Measurements from ENCODE around the gene TMSB15A.

TMSB15A gene

GRCh38 chrX:102515975-102516941 lies at the start of gene TMSB15A:
Gene TMSB15A, minus strand, starts transcription at chrX:102516739.
- H4K20me1 ChIP-seq (ENCODE audit: control insufficient read depth, insufficient read depth, low read depth, low read length) = no peaks in the 10 kb centered on the region
- no peak within 1 kb of the TSS for H3K27ac ChIP-seq (ENCODE audit: low read depth, low read length)
- no peaks in the 10 kb centered on the region for H3K9me2 ChIP-seq (replicated peaks; ENCODE audit: control insufficient read depth, low read length)
- H3K79me2 ChIP-seq (ENCODE audit: control insufficient read depth, low read length) = no peaks in the 10 kb centered on the region
- H3K36me3 ChIP-seq (ENCODE audit: control insufficient read depth, low read length) = no peaks in the 10 kb centered on the region
- no peak within 1 kb of the TSS for H3K4me2 ChIP-seq (ENCODE audit: low read length)
- TF ChIP-seq EZH2phosphoT487 (IDR thresholded peaks at IDR 0.05; ENCODE audit: borderline replicate concordance, low read length) = no peak
- no peaks in the 10 kb centered on the region for H3K27me3 ChIP-seq (ENCODE audit: control insufficient read depth, low read length)
- H3K4me3 ChIP-seq (ENCODE audit: low read length) = no peak within 1 kb of the TSS
- H3F3A ChIP-seq (ENCODE audit: control insufficient read depth, insufficient read depth) = no peaks in the 10 kb centered on the region
- no peaks in the 10 kb centered on the region for H3K4me1 ChIP-seq (ENCODE audit: control insufficient read depth, low read length)
- H3K9me3 ChIP-seq (ENCODE audit: control insufficient read depth, insufficient read depth, low read length) = no peaks in the 10 kb centered on the region

- Histone ChIP-seq H3K9me2 (replicated peaks; ENCODE audit: control insufficient read depth, low read length) (no peaks in the 10 kb centered on the region), H3K79me2 (ENCODE audit: control insufficient read depth, low read length) (no peaks in the 10 kb centered on the region), H4K20me1 (ENCODE audit: control insufficient read depth, insufficient read depth, low read depth, low read length) (no peaks in the 10 kb centered on the region), H3F3A (ENCODE audit: control insufficient read depth, insufficient read depth) (no peaks in the 10 kb centered on the region), H3K27me3 (ENCODE audit: control insufficient read depth, low read length) (no peaks in the 10 kb centered on the region), H3K9me3 (ENCODE audit: control insufficient read depth, insufficient read depth, low read length) (no peaks in the 10 kb centered on the region), H3K27ac (ENCODE audit: low read depth, low read length) (no peak overlapping the region), H3K4me3 (ENCODE audit: low read length) (no peak overlapping the region), H3K36me3 (ENCODE audit: control insufficient read depth, low read length) (no peaks in the 10 kb centered on the region), H3K4me1 (ENCODE audit: control insufficient read depth, low read length) (no peaks in the 10 kb centered on the region), H3K4me2 (ENCODE audit: low read length) (no peak overlapping the region)
- TF ChIP-seq CTCF (IDR thresholded peaks at IDR 0.05; ENCODE audit: low read depth, low read length, poor library complexity, severe bottlenecking) = no peak
- TF ChIP-seq EZH2phosphoT487 (IDR thresholded peaks at IDR 0.05; ENCODE audit: borderline replicate concordance, low read length) = no peak
These were observed 44.0 kb upstream of the TMSB15A start for GRCh38 chrX:102560423-102561068.

- Histone ChIP-seq H3K9me3 (ENCODE audit: control insufficient read depth, insufficient read depth, low read length) (no peaks in the 10 kb centered on the region), H3K4me1 (ENCODE audit: control insufficient read depth, low read length) (no peaks in the 10 kb centered on the region), H4K20me1 (ENCODE audit: control insufficient read depth, insufficient read depth, low read depth, low read length) (no peaks in the 10 kb centered on the region), H3K9me2 (replicated peaks; ENCODE audit: control insufficient read depth, low read length) (no peaks in the 10 kb centered on the region), H3K4me3 (ENCODE audit: low read length) (no peak overlapping the region), H3K79me2 (ENCODE audit: control insufficient read depth, low read length) (no peaks in the 10 kb centered on the region), H3K27me3 (ENCODE audit: control insufficient read depth, low read length) (no peaks in the 10 kb centered on the region), H3F3A (ENCODE audit: control insufficient read depth, insufficient read depth) (no peaks in the 10 kb centered on the region), H3K36me3 (ENCODE audit: control insufficient read depth, low read length) (no peaks in the 10 kb centered on the region), H3K27ac (ENCODE audit: low read depth, low read length) (no peak overlapping the region), H3K4me2 (ENCODE audit: low read length) (no peak overlapping the region)
- TF ChIP-seq CTCF (IDR thresholded peaks at IDR 0.05; ENCODE audit: low read depth, low read length, poor library complexity, severe bottlenecking) (no peak), EZH2phosphoT487 (IDR thresholded peaks at IDR 0.05; ENCODE audit: borderline replicate concordance, low read length) (no peak)
These were observed 42.1 kb upstream of the TMSB15A start for GRCh38 chrX:102558607-102559006.

- Histone ChIP-seq H3K79me2 (ENCODE audit: control insufficient read depth, low read length) (no peaks in the 10 kb centered on the region), H4K20me1 (ENCODE audit: control insufficient read depth, insufficient read depth, low read depth, low read length) (no peaks in the 10 kb centered on the region), H3K36me3 (ENCODE audit: control insufficient read depth, low read length) (no peaks in the 10 kb centered on the region), H3F3A (ENCODE audit: control insufficient read depth, insufficient read depth) (no peaks in the 10 kb centered on the region), H3K4me1 (ENCODE audit: control insufficient read depth, low read length) (no peaks in the 10 kb centered on the region), H3K4me3 (ENCODE audit: low read length) (no peak overlapping the region), H3K27ac (ENCODE audit: low read depth, low read length) (no peak overlapping the region), H3K9me2 (replicated peaks; ENCODE audit: control insufficient read depth, low read length) (no peaks in the 10 kb centered on the region), H3K9me3 (ENCODE audit: control insufficient read depth, insufficient read depth, low read length) (no peaks in the 10 kb centered on the region), H3K4me2 (ENCODE audit: low read length) (no peak overlapping the region), H3K27me3 (ENCODE audit: control insufficient read depth, low read length) (no peaks in the 10 kb centered on the region)
- TF ChIP-seq EZH2phosphoT487 (IDR thresholded peaks at IDR 0.05; ENCODE audit: borderline replicate concordance, low read length) (no peak), CTCF (IDR thresholded peaks at IDR 0.05; ENCODE audit: low read depth, low read length, poor library complexity, severe bottlenecking) (no peak)
These were observed 31.7 kb upstream of the TMSB15A start for GRCh38 chrX:102548231-102548630.

Data from DOHH2 (cell line).